ENCODE measurements around the gene TTC3.
"Not testable (repeated sequence)": the region's sequence is repeated elsewhere in the genome, so short reads cannot be mapped to it uniquely, and the experiment has no call there.

Gene TTC3

DNA sequence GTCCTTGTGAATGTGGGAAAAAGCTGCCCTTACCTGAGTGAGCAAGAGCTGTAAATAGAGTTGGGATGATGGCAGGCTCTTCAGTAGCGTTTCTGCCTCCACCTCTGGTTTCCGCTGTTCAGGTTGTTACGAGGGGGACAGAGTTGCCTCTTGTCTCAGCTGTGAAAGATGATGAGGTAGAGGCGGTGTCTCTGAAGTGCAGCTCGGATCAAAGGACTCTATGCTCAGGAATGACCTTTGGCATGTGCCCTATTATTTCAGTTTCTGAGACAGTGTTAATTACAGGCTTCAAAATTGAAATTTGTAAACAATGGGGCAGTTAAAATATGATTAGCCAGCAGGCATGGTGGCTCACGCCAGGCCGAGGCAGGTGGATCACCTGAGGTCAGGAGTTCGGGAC lies 123.8 kb downstream of the TTC3 start:
- no peak for DNase-seq (ENCODE audit: low read depth)

DNA sequence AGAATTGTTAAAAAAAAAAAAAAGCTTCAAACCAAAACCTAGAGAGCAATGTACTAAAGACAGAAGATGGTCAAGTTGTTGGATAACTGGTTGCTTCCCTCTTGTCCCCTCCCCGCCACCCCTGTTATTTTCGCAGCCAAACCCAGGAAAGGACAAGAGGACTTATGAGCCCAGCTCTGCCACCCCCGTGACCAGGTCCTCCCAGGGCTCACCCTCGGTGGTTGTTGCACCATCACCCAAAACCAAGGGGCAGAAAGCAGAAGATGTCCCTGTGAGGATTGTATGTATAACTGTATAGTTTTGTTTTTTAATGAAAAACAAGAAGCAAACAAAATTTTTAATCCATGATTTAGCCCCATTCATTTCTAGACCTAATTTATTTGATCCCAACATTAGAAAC lies 124.7 kb downstream of the TTC3 start:
- DNase-seq (ENCODE audit: low read depth) = no peak

DNA sequence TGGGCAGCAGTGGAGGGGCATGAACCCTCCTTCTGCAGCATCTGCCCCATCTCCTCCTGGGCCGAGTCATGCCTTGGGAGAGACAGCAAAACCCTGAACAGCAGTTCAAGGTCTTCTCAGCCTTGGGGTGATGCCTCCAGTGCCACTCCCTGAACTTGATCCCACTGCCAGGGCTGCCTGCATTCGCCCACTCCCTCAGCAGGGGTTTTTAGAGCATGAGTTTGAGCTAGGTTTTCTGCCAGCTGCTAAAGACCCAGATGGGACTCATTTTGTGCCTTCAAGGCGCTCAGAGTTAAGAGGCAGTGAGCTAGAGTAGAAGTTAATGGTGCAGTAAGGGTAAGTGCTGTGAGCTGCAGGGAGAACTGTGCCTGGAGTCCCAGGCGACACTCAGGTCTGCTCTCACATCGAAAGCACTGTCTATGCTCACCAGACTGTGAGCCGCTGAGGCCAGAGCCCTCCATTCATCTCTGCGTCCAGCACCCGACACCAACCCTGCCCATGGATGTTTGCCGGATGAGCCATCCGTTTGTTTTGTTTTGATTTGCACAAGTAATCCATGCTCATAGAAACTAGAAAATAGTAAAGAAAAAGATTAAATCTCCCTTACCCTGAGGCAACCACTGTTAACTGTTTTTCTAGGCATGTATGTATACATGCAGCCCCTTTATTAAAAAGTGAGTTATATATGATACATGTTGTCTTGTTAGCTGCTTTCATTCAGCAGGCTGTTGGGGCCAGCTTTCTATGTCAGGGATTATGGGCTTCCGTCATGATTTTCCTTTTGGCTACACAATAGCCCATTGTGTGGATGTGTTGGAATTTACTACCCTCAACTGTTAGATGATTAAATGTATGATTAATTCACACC lies 126.2 kb downstream of the TTC3 start:
- DNase-seq (ENCODE audit: low read depth) = no peak

DNA sequence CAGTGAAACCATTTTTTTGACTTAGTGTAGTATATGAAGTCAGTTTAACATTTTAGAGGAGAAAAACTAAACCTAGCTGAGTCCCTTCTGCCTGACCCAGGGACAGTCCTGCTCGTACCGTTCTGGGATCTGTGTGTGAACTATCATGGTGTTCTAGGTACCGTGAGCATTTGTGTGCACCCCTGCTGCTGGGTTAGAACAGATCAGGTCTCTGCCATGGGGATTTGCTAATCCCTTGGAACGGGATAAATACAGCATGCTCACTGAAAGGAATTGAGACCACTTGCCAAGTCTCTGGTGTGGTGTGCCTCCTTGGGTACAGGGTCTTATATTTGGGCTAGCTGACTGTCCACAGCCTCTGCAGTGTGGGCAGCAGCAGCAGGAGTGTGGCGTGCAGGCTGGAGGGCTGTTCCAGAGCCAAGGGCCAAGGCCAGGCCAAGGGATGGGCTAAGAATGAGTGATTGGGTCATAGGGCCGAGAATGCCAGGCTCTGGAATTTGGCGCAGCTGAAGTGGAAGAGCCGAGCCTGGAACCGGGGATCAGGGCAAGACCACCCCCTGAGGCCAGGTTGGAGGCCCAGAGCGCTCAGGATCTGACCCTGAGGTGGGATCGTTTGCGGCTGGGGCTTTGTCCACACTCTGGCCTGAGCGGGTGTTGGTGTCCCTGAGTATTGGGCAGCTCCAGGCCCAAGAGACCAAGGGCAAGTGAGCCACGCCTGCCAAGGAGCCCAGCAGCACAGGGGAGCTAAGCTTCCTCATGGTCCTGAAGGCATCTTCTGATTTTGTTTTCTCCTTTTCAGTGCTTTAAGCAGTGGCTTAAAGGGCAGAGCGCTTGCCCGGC lies 127.8 kb downstream of the TTC3 start:
- DNase-seq (ENCODE audit: low read depth) = no peak

DNA sequence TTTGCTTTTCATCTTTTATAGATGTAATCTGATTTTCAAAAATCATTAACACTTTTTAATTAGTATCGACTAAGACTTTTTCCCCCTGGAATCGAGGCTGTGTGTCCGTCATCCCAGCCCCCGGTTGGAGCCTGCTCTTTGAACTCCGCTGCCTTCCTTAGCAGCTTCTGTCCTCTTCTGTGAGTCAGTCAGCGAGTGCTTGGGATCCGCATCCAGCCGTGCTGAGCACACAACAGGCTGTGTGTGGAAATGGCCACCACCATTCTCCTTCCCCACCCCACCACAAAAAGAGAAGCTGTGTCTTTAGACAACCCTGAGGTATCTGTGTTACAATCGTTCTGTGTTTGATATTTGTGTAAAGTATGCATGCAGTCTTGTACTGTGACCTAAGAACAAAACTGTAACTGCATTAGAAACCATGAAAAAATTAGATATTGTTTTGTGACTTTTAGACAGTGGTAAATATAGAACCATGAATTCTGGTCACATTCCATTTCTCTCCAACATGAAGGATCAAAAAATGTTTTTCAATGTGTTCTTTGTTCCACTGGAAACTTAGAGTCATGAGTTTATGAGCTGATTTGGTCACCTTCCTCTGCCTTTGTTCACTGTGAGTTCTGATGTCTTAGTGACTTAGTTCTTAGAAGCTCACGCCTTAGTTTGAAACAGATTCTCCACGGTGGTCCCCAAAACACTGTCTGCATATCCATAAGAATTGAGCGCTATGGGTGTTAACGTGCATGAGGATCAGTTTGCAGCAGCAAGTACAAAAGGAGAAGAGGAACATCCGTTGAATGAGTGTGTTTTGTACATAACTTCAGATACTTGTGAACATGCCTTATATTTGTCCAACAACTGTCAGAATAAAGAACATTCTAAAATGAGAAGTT lies 129.4 kb downstream of the TTC3 start:
- DNase-seq (ENCODE audit: low read depth) = no peak

DNA sequence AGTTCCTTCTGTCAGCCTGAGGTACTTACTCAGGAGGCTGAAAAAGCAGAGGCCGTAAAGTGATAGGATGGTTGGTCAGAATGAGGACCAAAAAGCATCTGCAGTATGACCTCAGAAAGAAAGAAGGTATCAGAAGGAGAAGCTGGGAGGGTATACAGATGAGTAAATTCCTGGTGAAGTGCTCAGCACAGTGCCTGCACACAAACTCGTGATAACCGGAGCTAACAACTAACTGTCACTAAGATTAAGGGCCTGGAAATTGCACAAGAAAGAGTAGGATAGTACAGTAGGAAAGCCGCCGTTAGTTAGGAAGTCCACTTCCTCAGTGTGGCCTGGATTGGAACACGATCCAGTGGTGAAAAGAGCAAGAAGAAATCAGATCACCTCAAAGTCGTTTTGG lies 131.5 kb downstream of the TTC3 start:
- DNase-seq (ENCODE audit: low read depth) = no peak

DNA sequence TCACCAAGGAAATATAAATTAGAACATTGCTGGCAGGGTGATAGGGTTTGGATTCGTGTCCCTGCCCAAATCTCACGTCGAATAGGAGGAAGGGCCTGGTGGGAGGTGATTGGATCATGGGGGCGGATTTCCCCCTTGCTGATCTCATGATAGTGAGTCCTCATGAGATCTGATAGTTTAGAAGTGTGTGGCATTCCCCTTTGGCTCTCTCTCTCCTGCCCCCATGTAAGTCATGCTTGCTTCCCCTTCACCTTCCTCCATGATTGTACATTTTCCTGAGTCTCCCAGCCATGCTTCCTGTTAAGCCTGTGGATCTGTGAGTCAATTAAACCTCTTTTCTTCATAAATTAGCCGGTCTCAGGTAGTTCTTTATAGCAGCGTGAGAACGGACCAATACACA lies 133.4 kb downstream of the TTC3 start:
- DNase-seq (ENCODE audit: low read depth) = no peak

DNA sequence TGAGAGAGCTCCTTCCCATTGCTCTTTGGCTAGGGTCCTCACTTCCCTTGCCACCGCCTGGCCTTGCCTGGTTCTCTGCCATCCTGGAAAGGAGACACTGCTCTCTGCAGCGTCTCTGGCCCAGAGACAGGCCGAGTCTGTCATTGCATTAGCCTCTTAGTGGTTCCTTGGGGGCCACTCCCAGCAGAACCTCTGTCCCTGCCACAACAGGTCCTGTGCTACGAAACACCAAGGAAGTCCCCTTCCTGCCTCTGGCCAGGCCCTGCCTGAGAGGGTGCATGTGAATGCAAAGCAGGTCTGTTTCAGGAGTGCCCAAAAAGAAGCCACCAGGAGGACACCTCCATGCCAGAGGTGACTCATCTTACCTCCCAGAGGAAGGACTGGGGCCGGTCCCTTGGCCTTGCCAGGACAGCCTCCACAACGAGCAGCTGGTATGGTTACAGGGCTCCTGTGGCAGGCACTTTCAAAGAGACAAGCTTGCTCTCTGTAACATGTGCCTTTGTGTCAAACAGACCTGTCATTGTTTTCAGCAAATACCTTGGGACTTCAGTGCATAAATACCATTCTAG lies 134.5 kb downstream of the TTC3 start:
- no peak for DNase-seq (ENCODE audit: low read depth)

DNA sequence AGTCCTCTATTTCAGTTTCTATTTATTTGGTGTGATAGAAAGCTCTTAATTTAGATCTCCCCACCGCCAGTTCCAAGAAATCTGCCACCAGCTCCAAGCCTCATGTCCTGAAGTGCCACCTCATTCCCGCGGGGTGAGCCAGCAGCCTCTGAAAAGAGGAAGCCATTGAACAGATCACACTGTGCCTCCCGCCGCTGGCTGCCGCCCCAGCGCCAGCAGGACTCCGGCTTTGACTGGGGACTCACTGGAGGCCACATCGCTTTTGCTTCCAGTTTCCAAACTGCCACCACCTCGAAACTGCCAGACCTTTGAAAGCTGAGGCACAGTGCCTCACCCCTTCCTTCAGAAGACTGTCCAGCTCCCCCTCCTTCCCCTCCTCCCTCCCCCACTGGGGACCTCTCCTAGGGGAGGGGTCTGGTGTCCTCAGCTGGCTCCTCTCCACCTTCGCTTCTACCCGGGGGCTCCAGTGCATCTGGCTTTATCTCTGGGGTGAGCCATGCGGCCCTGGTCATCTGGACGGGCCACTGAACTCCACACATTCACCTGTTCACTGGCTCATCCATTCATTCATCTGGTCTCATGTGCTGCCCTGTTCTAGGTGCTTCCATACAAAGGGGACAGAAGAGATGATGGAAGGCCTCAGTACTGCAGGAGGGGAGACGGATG lies 135.1 kb downstream of the TTC3 start:
- DNase-seq (ENCODE audit: low read depth) = no peak

DNA sequence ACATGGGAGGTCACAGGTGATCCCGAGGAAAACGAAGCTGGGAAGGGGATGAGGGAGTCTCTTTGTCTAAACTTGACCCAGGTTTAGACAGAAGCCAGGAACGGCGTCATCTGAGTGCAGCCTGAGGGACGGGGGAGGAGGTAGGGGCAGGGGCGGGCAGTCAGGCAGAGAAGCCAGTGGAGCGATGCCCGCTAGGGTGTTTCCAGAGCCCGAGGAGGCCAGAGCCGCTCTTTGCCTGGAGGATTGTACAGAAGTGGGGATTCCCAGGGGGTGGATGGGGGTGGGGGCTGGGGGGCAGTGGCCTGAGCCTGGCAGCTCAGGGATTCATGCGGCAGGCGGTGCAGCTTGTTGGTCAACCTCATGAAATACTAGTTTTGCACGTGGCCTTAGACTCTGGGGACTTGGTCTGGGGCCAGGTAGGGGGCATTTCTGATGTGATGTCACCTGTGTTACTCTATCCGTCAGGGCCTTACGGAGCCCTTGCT lies 135.7 kb downstream of the TTC3 start:
- DNase-seq (ENCODE audit: low read depth) = no peak

DNA sequence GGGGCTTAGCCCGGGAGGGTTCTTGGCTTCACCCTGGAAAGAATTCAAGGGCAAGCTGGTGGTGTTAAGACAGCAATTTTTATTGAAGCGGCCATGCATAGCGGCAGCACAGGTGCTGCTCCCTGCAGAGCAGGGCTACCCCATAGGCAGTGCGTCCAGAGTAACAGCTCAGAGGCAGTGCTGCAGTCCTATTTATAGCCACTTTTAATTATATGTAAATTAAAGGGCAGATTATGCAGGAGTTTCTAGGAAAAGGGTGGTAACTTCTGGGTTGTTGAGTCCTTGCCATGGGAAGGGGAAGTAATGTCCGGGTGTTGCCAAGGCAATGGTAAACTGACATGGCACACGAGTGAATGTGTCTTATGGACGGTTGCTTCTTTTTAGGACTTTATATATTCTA lies 137.1 kb downstream of the TTC3 start:
- no peak for DNase-seq (ENCODE audit: low read depth)

DNA sequence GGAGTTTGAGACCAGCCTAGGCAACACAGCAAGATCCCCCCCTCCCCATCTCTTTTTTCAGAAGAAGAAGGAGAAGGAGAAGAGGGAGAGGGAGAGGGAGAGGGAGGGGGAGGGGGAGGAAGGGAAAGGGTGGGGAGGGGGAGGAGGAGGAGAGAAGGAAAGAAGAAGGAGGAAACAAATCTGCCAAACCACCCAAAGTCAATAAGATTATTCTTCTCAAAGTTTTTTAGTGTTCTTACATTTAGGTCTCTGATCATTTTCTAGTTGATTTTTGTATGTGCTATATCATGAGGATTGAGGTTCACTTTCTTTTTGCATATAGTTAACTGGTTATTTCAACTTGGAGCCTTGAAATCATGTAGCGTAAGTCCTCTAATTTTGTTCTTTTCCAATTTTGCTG lies 137.7 kb downstream of the TTC3 start:
- DNase-seq (ENCODE audit: low read depth) = no peak

DNA sequence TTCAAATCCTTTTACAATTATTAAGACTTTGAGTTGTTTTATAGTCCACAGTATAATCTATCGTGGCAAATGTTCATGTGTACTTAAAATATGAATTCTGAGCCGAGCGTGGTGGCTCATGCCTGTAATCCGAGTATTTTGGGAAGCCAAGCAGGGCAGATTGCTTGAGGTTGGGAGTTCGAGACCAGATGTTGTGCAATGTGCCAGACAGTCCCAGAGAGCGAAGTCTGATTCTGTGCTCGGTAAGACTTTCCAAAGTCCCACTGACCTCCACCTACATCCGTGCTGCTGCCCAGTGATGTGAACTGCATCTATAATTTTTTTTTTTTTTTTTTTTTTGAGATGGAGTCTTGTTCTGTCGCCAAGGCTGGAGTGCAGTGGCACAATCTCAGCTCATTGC lies 141.9 kb downstream of the TTC3 start:
- no peak for DNase-seq (ENCODE audit: low read depth)

DNA sequence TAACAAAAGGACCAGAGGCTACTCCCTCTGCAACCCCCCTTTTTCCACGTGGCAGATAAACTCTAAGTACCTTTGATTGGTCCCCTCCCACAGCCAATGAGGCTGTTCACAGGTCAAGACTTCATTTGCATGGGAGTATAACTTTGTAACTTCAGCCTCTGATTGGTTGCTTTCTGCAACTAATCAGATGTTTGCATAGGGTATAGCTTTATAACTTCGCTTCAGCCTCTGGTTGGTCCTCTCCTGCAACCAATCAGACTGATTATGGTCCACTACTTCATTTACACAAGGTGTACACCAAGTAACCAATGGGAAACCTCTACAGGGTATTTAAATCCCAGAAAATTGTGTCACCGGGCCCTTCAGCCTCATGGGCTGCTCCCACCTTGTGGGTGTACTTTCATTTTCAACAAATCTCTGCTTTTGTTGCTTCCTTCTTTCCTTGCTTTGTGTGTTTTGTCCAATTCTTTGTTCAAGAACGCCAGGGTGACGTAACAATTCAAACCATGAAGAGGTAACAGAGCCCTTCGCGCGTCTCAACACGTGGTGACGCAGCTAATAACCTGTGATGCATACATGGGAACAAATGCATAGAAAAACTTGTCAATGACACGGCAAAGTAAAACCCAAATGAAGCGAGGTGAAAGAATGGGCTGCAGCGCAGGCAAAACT lies 146.8 kb downstream of the TTC3 start:
- DNase-seq (ENCODE audit: low read depth) = peak; percentile 3

DNA sequence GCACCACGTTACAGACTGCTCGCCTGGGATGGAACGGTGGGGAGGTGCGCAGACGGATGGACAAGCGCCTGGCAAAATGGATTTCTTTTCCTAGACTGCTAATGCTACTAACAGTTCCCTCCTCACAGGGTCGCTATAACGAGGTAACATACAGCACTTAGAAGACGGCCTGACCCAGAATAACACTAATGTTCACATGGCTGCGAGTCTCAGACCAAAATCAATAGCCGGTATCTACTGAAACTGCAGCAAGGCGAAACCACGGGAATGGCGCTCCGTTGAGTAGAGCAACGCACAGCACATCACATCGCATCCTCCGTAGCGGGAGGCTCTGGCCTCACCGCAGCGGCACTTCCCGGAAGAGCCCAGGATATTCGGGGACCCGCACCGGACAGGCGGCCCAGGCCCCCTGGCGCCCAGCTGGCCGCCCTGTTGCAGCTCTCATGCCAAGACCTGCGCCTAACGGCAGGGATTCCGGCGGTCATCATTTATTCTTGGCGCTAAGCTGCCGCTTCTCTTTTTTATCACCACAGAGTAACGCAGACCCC lies 147.5 kb downstream of the TTC3 start:
- DNase-seq (ENCODE audit: low read depth) = peak; percentile 12

DNA sequence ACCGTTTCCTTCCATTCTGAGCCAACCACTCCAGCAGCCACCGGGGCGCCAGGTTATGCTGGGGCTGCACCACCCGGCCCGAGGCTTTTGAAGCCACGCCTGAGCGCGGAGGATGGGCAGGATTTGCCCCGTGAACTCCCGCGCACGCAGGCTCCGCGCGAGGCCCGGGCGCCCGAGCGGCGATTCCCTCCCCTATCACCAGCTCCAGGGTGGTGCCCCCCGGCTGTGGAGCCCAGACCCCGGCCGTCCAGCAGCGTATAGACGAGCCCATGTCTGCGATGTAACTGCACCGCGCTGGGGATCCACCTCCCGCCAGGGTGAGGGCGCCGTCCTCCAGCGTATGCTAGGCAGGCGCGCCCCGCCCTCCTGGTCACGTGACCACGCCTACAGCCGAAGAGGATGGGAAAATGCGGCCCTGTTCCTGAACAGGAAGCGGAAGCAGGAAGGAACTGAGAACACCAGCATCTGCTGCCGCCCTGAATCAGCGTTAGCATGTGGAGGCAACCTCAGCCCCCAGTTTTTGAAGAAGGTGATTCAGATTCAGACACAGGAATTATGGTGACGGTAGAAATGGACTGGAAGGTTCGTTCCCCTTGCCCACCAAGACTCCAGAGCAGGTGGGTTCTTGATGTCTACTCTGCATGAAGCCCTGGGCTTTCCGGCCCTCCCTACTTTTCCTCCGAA lies 148.1 kb downstream of the TTC3 start:
- peak; percentile 91 for DNase-seq (ENCODE audit: low read depth)

DNA sequence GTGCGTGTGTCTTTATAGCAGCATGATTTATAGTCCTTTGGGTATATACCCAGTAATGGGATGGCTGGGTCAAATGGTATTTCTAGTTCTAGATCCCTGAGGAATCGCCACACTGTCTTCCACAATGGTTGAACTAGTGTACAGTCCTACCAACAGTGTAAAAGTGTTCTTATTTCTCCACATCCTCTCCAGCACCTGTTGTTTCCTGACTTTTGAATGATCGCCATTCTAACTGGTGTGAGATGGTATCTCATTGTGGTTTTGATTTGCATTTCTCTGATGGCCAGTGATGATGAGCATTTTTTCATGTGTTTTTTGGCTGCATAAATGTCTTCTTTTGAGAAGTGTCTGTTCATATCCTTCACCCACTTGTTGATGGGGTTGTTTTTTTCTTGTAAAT lies 149.2 kb downstream of the TTC3 start:
- DNase-seq (ENCODE audit: low read depth) = not testable (repeated sequence)

DNA sequence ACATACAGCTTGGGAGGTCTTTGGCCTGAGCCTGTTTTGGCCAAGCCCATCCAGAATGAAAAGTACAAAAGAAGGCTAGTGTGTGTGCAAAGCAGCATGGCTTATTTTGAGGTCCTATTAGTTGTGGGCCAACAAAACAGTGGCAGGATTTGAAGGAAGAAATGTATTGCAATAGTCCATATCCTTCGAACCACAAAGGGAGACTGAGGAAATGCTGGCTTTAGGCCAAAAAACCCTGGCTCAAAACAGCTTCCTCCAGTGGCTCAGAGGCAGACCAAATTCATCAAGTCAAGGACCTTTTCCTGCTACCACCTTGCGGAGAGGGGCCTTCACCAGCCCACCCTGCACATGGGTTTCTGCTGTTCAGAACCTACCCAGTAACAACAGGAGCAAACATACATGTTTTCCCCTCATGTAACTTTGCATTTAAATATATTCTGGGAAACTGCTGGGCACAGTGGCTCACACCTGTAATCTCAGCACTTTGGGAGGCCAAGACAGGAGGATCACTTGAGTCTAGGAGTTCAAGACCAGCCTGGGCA lies 150.8 kb downstream of the TTC3 start:
- no peak for DNase-seq (ENCODE audit: low read depth)

Data from T follicular helper cell (primary cell).